NCI-H345 treated with DMSO at 0.1 percent for 48 hours (cell line): ENCODE results near the gene PPL.

Source experiments
- DNase-seq: peaks from one replicate; lab custom pipeline; 2025; ENCODE audit not compliant: unreplicated experiment; lab: John Stamatoyannopoulos, UW

The PPL gene

DNA sequence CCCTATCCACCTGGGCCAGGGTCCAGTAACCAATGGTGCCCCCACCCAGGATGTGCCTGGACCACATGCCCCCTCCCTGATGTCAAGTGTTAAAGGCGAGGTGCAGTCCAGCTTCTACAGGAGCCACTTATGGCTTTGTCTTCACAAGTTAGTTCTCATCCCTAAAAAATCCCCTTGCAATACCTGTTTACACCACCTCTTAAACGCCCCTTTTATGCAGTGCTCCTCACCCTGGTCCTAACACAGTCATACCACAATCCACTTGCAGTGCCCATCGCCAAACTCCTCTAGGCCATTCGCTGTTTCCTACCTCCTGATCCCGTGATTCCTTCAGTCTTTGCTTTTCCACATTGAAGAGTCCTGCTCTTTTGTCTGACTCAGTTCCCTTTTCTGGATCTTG lies 97.0 kb downstream of the PPL start:
- DNase-seq, result no peak

DNA sequence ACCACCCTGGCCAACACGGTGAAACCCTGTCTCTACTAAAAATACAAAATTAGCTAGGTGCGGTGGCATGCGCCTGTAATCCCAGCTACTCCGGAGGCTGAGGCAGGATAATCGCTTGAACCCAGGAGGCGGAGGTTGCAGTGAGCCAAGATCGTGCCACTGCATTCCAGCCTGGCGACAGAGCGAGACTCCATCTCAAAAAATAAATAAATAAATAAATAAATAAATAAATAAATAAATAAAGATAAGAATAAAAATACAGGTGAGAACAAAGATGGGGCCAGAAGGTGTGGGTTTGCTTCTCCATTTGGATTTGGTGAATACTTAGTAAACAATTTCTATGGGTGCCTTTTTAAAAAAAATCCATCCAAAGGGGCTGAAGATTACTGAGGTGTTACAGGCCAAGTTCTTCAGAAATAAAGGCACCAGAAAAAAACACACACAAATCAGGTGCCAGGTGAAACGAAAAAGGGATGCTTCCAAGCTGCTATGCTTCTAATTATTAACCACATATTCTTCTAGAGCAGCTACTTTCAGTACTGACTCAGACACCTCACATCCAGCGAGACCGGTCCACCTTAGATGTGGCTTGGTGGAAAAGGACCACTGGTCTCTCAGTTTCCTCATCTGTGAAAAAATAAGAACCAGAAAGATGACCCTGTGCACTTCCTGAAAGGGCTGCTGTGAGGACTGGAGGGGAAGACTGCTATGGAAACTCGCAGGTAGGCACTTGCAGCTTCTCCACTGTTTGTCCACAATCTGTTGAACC lies 99.0 kb downstream of the PPL start:
- no peak for DNase-seq

DNA sequence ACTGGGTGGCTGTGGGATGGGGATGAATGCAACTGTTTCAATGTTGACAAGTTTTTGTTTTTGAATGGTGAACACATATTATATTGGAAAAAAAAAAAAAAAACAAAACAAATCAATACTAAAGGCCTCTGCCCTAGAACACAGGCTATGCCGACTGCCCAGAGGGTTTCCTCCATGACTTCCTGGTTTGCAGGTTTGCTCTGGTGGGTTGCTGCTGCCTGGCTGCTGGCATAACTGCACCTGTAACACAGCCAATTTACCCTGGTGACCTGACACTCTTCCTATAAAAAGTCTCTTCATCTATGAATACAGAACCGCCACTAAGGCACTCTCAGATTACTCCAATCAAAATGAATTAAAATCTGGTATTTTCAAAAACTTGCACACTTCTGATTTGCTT lies 100.2 kb downstream of the PPL start:
- DNase-seq, result no peak

DNA sequence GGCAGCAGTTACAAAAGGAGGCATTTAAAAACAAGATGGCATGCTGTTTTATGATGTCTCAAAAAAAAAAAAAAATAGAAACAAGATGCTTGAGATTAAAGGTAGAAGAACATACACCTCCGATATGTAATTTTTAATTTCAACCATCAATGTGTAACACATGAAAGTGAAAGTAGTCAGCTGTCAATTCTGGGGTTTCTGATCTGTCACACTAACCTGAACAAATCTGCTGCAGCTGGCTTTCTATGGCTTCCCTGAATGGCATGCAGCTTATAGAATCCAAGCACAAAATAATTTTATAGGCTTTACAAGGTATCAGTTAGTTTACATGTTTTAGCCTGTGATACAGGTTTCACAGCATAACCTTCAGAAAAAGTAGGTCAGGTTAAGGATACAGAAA lies 103.4 kb downstream of the PPL start:
- no peak for DNase-seq

DNA sequence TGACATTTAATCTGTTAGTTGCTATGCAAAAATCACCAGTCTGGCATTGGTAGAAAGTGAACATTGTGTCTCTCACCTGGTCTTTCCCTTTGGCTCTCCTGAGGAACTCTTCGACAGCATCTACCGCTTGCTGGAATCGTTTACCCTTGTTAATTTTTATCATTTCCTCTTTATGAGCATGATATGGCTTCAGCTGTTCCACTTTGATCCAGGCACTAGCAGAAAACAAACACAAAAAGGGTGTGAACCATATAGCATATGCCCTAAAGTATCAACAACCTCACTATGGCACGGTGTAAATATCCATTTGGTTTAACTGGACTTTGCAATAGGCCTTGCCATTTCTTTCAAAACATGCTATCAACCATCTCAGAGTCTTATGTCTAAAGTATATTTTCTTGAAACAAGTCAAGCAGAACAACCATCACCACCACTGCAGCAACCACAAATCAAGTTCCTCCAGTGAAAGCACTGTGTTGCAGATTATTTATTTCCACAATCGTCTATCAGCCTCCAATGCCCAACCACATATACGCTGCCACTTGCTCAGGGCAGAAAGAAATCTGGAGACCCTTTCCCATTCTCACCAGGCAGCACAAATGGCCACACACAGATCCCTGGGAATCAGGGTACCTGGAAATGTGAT lies 104.1 kb downstream of the PPL start:
- no peak for DNase-seq
